Left lung (tissue), 10 donors: ENCODE data around the gene XPR1. TPM values are rescaled to one million over a fixed set of nuclear protein-coding genes. Genes with fewer than 3 reads are reported as not detected.

Experiments
- ATAC-seq: fragments of 200-7000 bp; cut with Tn5 transposase; one replicate; pipeline ENCODE4 v1.9.1; 2020; ENCODE audit warnings: moderate library complexity
- DNase-seq, 4 donors: peaks; one replicate each; pipeline ENCODE4 v3.0.0-alpha.2; 2013 to 2020
- H3K27ac ChIP-seq, 2 donors: fragments of 200-600 bp; sonication (generic) in 1 of 2; one replicate each; pipeline versions ENCODE4 v1.5.0 to v1.8.0; 2020 to 2021
- H3K27me3 ChIP-seq, 2 donors: fragments of 200-600 bp; sonication (generic) in 1 of 2; one replicate each; pipeline versions ENCODE4 v1.5.0 to v1.8.0; 2020 to 2021
- H3K36me3 ChIP-seq, 2 donors: fragments of 200-600 bp; sonication (generic) in 1 of 2; one replicate each; pipeline versions ENCODE4 v1.5.0 to v1.8.0; 2020 to 2021
- H3K4me1 ChIP-seq, 2 donors: fragments of 200-600 bp; one replicate each; pipeline ENCODE4 v1.8.0; 2021
- H3K4me3 ChIP-seq, 2 donors: fragments of 200-600 bp; sonication (generic) in 1 of 2; one replicate each; pipeline versions ENCODE4 v1.5.0 to v1.8.0; 2020 to 2021; ENCODE audit warnings: mild to moderate bottlenecking in 1 of 2
- H3K9me3 ChIP-seq, 2 donors: fragments of 200-600 bp; sonication (generic) in 1 of 2; one replicate each; pipeline versions ENCODE4 v1.5.0 to v1.8.0; 2020 to 2021
- intact Hi-C, 2 donors: fragments of 100-400 bp; cut with DNase I; formaldehyde crosslinking; loops; one replicate each; pipeline versions ENCODE4 v1.11.2 to v1.14.2; 2022
- polyA plus RNA-seq, 6 donors: library from polyadenylated mRNA; unstranded; fragments of 120-200 nt; gene quantifications; one replicate each; pipeline ENCODE4 v1.2.1, GENCODE V29; 2013; ENCODE audit not compliant: insufficient read length in 6 of 6
- total RNA-seq, 2 donors: library from RNA; stranded (reverse); fragmentation: NEBNext Ultra II Directional; extraction: Animal tissue kit (Norgen Biotek cat#: 25700); gene quantifications; one replicate each; pipeline ENCODE4 v1.2.1, GENCODE V29; 2021
- TF ChIP-seq, protein P1 (sequence below), 2 donors: fragments of 200-600 bp; sonication (generic) in 1 of 2; IDR thresholded peaks; one replicate each; pipeline versions ENCODE4 v1.5.0 to v1.8.0; 2021; ENCODE audit warnings: antibody characterized with exemption in 2 of 2
- donor health status: DM: no; HTN: yes; CAD: no.
- donor health status: DM: no; HTN: no; CAD: no.

The XPR1 gene
- total and polyA plus RNA-seq, 8 donors: 24.6 to 34.2 (median 27.8) TPM

DNA sequence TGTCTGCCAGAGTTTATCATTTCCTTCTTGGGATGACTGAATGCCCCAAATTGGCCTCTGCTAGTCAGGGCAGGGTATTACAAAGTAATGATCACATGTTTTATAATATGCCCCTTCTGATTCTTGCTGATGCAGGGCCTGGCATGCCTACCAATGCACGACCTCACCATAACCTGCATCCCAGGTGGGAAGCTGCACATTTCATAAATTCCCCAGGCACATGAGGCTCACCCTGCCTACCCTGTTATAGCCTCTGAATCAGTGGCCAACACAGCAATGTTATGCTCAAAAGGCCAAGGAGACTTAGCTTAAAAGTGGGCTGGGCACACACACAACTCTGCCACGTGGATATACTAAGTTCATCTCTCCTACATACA, 28.0 kb upstream of the XPR1 start:
- H3K27me3 ChIP-seq: no peaks in the 10 kb centered on the region
- ATAC-seq (no peak), DNase-seq (no peak)
- intact Hi-C loops: no loop called here
- no peak overlapping the region for H3K27ac ChIP-seq
- H3K9me3 ChIP-seq: no peaks in the 10 kb centered on the region
- H3K4me3 ChIP-seq: no peak overlapping the region
- TF ChIP-seq, protein P1, sequence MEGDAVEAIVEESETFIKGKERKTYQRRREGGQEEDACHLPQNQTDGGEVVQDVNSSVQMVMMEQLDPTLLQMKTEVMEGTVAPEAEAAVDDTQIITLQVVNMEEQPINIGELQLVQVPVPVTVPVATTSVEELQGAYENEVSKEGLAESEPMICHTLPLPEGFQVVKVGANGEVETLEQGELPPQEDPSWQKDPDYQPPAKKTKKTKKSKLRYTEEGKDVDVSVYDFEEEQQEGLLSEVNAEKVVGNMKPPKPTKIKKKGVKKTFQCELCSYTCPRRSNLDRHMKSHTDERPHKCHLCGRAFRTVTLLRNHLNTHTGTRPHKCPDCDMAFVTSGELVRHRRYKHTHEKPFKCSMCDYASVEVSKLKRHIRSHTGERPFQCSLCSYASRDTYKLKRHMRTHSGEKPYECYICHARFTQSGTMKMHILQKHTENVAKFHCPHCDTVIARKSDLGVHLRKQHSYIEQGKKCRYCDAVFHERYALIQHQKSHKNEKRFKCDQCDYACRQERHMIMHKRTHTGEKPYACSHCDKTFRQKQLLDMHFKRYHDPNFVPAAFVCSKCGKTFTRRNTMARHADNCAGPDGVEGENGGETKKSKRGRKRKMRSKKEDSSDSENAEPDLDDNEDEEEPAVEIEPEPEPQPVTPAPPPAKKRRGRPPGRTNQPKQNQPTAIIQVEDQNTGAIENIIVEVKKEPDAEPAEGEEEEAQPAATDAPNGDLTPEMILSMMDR (IDR thresholded peaks at IDR 0.05): no peak
- H3K36me3 ChIP-seq: no peaks in the 10 kb centered on the region
- no peaks in the 10 kb centered on the region for H3K4me1 ChIP-seq

GRCh38 chr1:180606155-180606554, 25.7 kb upstream of the XPR1 start:
- no peak for ATAC-seq
- peaks cover 0 to 8% of the 10 kb centered on the region in 2 donors for H3K4me1 ChIP-seq
- intact Hi-C loops: no loop called here
- no peaks in the 10 kb centered on the region for H3K27me3 ChIP-seq
- no peaks in the 10 kb centered on the region for H3K36me3 ChIP-seq
- no peak overlapping the region for H3K27ac ChIP-seq
- TF ChIP-seq, protein P1 (IDR thresholded peaks at IDR 0.05): no peak
- H3K4me3 ChIP-seq: no peak overlapping the region
- no peak for DNase-seq
- no peaks in the 10 kb centered on the region for H3K9me3 ChIP-seq

DNA sequence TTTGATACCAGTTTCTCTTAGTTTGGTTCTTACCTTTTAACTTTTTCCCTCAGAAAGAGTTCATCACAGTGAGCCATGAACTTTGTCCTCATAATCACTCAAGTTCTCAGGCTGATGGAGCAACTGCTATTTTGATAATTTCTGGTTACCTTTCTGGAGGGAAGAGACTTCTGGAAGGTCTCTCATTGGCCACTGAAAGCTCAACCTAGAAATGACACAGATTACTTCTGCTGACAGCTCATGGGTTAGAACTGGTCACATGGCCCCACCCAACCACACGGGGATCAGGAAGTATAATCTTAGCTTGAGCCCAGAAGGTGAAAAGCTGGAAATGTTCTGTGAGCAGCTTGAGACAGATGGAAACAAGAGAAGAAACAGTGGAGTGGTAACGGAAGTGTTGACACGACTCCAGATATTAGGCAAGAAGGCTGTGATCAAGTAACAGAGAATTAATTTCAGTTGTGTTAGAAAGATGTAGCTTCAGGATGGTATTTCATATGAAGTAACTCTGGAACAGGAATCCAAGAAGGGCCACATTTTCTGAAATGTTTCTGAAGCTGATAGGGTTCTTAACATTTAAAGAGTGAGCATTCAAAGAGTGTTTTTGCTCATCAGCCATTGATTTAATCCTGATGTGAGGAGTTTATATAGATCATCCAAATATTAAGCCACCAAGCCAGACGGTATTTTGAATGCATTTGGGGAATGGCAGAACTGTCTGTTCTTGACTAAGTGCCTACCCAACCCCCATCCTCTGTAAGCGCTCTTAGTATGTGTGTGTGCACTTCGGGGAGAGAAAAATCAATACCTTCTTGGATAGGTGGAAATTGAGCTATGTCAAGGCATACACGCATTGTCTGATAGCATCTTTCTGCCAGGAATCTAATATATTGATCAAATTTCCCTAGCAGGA, 21.9 kb upstream of the XPR1 start:
- H3K36me3 ChIP-seq: no peaks in the 10 kb centered on the region
- no peak overlapping the region for H3K4me3 ChIP-seq
- no peaks in the 10 kb centered on the region for H3K27me3 ChIP-seq
- ATAC-seq (peak; percentile 55), DNase-seq (peak in 2 of 4 donors; percentile 57 to 74)
- peak overlapping the region in 1 of 2 donors; percentile 29 for H3K27ac ChIP-seq
- TF ChIP-seq, protein P1 (IDR thresholded peaks at IDR 0.05): no peak
- H3K9me3 ChIP-seq: no peaks in the 10 kb centered on the region
- intact Hi-C loops: no loop called here
- H3K4me1 ChIP-seq: peaks cover 0 to 19% of the 10 kb centered on the region in 2 donors

- no peak for ATAC-seq
These were observed 21.2 kb upstream of the XPR1 start for GRCh38 chr1:180610556-180611015.

More at GRCh38 chr1:180610556-180611015, 21.2 kb upstream of the XPR1 start:
- DNase-seq: no peak
- Histone ChIP-seq H3K27ac (peak overlapping the region; percentile 46 to 58), H3K9me3 (no peaks in the 10 kb centered on the region), H3K36me3 (no peaks in the 10 kb centered on the region), H3K4me1 (peaks cover 0 to 19% of the 10 kb centered on the region in 2 donors), H3K27me3 (no peaks in the 10 kb centered on the region), H3K4me3 (no peak overlapping the region)
- TF ChIP-seq, protein P1 (IDR thresholded peaks at IDR 0.05): no peak
- intact Hi-C loops: no loop called here
